Fibroblast of the aortic adventitia (primary cell): ENCODE measurements around the gene CXXC1. TPM values are rescaled to one million over a fixed set of nuclear protein-coding genes. Genes with fewer than 3 reads are reported as not detected.

Experiments used
- DNase-seq: peaks from one replicate; pipeline ENCODE4 v3.0.0-alpha.2; 2010; ENCODE audit warnings: low read depth
- H3K4me3 ChIP-seq: 2 replicates; pipeline ENCODE4 v1.5.1; 2011; ENCODE audit warnings: low read depth, mild to moderate bottlenecking, control low read depth, low read length, moderate library complexity
- total RNA-seq: library from RNA; depleted of rRNA; stranded (reverse); fragments of >200 nt; gene quantifications from 2 replicates; pipeline ENCODE4 v1.2.3, GENCODE V29; 2012; ENCODE audit warnings: low replicate concordance
- TF ChIP-seq, protein P1 (sequence below): IDR thresholded peaks from 2 replicates; pipeline ENCODE4 v1.5.1; 2011; ENCODE audit warnings: mild to moderate bottlenecking, low read length, control low read depth, inconsistent platforms; ENCODE audit not compliant: insufficient read depth

The CXXC1 gene
- total RNA-seq = 44.6 and 68.4 TPM in 2 replicates

DNA sequence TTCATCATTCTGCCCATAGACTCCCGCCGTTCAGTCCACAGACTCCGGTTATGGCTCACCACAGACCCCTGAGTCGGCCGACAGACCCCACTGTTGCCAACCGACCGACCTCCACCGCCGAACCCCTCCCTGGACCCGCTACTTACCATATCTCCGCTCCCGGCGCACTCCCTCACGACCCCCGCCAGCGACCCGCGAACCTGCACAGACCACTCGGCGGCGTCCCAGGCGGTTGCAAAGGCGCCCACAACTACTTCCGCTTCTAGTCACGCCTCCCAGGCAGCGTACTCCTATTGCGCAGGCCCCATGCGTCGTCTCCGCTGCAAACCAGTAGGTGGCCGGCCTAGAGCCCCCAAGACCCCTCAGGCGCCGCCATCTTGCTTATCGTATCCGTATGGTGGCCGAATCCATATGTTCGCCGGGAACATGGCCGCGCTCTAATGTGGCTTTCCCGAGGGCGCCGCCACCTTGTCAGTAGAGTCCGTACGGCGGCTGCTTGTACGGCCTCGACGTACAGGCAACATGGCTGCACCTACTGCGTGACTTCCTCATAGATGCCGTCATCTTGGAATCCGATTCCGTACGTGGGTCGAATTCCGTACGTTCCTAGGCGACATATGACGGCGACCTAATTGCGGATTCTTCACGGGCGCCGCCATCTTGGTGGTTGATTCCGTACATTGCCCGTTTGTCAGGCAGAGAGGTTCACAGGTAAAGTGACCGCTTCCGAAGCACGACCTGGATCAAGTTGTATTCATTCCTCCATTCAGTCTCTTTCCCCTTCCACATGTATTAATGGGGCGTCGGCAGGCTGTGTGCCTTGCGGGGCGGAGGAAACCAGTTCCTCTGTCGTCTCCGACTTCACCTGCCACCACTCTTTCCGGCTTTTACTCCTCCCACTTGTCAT lies at the start of gene CXXC1:
Gene CXXC1, minus strand, starts transcription at position 252 of the 907 bp plus-strand sequence. Its CDS starts 103 bp downstream, at position 149.
- DNase-seq = peak; percentile 100
- peak within 1 kb of the TSS; percentile 93 for H3K4me3 ChIP-seq
- TF ChIP-seq, protein P1, sequence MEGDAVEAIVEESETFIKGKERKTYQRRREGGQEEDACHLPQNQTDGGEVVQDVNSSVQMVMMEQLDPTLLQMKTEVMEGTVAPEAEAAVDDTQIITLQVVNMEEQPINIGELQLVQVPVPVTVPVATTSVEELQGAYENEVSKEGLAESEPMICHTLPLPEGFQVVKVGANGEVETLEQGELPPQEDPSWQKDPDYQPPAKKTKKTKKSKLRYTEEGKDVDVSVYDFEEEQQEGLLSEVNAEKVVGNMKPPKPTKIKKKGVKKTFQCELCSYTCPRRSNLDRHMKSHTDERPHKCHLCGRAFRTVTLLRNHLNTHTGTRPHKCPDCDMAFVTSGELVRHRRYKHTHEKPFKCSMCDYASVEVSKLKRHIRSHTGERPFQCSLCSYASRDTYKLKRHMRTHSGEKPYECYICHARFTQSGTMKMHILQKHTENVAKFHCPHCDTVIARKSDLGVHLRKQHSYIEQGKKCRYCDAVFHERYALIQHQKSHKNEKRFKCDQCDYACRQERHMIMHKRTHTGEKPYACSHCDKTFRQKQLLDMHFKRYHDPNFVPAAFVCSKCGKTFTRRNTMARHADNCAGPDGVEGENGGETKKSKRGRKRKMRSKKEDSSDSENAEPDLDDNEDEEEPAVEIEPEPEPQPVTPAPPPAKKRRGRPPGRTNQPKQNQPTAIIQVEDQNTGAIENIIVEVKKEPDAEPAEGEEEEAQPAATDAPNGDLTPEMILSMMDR = peak; percentile 67

DNA sequence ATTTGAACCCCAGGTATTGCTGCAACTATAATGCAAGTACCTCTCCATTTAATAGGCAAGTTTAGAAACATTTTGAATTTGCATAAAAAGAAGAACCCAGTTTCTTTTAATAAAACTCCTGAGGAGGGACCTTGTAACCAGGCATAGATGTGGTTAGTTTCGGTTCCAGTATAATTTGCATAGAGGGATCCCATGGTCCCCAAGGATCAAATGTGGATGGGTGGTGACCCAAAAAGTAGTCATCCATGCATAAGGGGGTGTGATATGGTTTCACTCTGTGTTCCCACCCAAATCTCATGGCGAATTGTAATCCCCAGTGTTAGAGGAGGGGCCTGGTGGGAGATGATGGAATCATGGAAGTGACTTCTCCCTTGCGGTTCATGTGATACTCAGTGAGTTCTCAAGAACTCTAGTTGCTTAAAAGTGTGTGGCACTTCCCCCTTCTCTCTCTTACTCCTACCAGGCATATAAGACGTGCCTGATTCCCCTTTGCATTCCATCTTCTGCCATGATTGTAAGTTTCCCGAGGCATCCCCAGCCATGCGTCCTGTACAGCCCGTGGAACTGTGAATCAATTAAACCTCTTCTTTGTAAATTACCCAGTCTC lies 47.2 kb upstream of the CXXC1 start:
- H3K4me3 ChIP-seq = no peak overlapping the region
- TF ChIP-seq, protein P1 = no peak
- no peak for DNase-seq

DNA sequence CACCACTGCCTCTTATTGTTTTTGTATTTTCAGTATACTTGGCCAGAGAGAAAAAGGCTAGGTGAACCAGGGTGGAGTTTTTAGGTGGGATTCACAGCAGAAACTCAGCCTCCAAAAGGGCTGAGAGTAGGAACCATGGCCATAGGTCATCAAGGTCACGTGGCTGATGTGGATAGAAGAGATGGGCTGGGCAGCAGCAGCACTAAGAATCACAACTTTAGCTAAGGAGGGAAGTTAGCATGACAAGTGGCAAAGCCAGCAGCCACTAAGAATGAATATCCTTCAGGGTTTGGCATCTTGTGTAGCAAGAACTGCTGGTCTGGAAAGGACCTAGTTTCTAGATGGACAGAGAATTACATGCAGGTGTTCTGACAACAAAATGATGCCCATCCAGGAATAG lies 44.2 kb upstream of the CXXC1 start:
- no peak overlapping the region for H3K4me3 ChIP-seq
- TF ChIP-seq, protein P1 = no peak
- no peak for DNase-seq

DNA sequence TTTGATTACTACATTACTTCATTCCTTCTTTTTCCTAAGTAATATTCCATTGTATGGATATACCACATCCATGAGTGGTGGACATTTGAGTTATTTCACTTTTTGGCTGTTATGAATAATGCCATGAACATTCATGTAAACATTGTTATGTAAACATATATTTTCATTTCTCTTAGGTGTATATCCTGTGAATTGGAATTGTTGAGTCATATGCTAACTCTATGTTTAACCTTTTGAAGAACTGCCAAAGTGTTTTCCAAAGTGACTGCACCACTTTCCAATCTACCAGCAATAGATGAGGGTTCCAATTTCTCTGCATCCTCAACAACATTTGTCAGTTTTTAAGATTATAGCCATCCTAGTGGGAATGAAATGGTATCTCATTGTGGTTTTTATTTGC lies 42.7 kb upstream of the CXXC1 start:
- no peak for DNase-seq
- no peak overlapping the region for H3K4me3 ChIP-seq
- TF ChIP-seq, protein P1 = no peak

DNA sequence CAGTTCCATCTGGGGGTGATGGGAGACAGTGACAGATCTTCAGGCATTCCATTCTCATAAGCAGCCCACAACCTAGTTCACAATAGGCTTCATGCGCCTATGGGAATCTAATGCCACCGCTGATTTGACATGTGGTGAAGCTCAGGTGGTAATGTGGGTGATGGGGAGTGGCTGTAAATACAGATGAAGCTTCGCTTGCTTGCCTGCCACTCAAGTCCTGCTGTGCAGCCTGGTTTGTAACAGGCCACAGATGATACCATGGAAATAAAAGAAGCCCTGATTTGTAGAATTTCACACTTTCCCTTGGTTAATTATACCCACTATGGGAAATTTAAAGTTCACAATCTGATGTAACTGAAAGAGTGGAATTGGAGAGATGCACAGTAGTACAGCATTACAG lies 40.5 kb upstream of the CXXC1 start:
- H3K4me3 ChIP-seq = no peak overlapping the region
- no peak for DNase-seq
- TF ChIP-seq, protein P1 = no peak

DNA sequence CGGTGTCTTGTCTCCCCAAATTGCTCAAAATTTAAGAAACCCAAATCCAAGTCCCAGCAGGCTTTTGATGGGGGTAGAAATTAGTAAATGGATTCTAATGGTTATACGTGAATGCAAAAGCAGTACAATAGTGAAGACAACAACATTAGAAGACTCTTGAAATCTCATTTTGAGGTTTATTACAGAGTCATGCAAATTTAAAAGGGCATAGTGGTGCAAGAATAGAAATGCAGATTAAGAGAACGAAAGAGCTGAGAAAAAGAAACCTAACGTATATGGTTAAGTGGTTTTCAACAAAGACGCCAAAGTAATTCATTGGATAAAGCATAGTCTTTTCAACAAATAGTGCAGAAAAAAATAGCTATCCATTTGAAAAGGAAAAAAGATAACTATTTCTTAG lies 33.2 kb upstream of the CXXC1 start:
- no peak for DNase-seq
- TF ChIP-seq, protein P1 = no peak
- H3K4me3 ChIP-seq = no peak overlapping the region
